A204.1 (cell line): Measurements from ENCODE around the gene BNIP2.
"Not testable (repeated sequence)": the region's sequence is repeated elsewhere in the genome, so short reads cannot be mapped to it uniquely, and the experiment has no call there.

Experiments
- FAIRE-seq: peaks from 2 replicates; lab custom pipeline; 2012; peaks lifted over from hg19 to GRCh38; lab: Jason Lieb, UNC

BNIP2 gene

GRCh38 chr15:59688782-59689625, at the start of gene BNIP2:
Gene BNIP2 (minus strand): TSS chr15:59689320. CDS start chr15:59682457, 6,863 bp downstream.
- peak; percentile 92 for FAIRE-seq

- FAIRE-seq = no peak
Observed at GRCh38 chr15:59738676-59739075, 49.6 kb upstream of the BNIP2 start.

DNA sequence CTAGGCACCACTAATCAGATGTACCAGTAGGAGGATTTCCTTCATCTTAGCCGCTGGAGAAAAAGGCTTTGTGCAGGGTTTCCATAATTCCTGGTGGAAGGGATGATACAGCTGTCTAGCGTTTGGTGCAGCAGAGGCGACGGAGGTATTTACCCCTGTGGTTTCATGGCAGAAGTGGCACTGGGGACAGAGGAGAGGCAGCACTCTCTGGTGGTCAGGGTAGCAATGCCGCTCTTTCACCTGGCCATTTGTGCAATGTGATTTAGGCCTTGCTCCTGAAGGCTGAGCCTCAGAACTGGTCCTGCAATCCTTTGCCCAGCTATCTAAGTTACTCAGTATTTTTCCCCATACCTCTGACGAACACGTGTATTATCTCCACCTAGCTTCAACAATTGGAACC, 47.1 kb upstream of the BNIP2 start:
- no peak for FAIRE-seq

DNA sequence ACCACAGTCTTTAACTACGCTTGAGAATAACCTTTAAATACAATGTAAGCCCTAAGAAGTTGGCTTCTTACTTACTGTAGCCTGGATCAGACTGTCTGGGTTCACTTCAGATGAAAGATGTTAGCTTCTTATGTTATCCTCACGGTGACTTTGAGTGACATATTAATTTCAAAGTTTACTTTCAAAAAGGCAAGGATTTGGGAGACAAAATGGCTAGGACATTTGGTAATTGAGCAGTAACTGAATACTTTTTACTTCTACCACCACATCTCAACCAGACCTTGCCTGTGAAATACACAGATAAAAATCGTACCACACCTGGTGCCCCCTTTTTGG, 36.0 kb upstream of the BNIP2 start:
- FAIRE-seq = no peak

GRCh38 chr15:59723687-59724346, 34.7 kb upstream of the BNIP2 start:
- FAIRE-seq = no peak

- no peak for FAIRE-seq
Observed at GRCh38 chr15:59722476-59722875, 33.4 kb upstream of the BNIP2 start.

GRCh38 chr15:59722037-59722436, 32.9 kb upstream of the BNIP2 start:
- FAIRE-seq = no peak

- FAIRE-seq = no peak
Observed at GRCh38 chr15:59721411-59721810, 32.3 kb upstream of the BNIP2 start.

DNA sequence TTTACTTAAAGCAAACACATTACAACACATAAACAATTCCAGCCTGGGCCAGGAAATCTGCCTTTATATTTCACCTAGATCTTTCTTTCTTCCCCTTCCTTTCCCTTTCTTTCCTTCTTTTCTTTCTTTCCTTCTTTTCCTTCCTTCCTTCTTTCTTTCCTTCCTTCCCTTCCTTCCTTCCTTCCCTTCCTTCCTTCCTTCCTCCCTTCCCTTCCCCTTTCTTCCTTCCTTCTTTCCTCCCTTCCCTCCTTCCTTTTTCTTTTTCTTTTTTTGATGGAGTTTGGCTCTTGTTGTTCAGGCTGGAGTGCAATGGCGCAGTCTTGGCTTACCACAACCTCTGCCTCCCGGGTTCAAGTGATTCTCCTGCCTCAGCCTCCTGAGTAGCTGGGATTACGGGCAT, 24.1 kb upstream of the BNIP2 start:
- FAIRE-seq = no peak

DNA sequence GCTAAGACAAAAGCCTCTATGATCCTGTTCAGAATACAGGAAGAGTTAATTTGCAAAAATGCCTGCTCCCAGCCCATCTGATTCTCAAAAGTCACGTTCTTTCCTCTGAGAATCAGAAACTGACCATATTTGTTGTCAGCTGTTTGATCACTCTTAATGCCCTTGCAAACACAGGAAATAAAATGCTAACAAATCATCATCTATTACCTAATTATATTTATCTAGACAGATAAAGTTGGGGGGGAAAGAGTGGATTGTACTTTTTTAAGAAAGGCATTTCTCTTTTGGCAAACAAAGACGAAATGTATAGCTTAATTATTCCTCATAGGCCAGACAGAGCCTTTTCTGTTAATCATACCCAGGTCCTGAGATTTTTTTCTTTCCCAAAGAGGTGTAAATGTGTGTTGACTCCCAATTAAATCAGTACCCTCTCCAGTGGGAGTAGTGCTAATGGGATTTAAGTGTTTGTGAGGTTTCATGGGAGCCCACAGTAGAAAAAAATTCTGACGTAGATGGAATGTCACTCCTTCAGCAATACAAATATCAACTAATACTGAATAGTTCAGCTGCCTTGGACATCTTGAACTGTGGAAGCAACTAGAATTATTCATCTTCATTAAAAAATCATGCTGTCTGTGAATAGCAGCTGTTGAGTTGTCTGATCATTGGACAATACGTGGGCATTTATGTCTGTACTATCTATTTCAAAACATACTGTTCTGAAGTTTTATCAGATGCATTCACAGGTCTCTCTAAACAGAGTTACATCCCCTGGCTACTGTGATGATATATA, 22.5 kb upstream of the BNIP2 start:
- FAIRE-seq = no peak

- FAIRE-seq = no peak
Observed at GRCh38 chr15:59707619-59708018, 18.5 kb upstream of the BNIP2 start.

DNA sequence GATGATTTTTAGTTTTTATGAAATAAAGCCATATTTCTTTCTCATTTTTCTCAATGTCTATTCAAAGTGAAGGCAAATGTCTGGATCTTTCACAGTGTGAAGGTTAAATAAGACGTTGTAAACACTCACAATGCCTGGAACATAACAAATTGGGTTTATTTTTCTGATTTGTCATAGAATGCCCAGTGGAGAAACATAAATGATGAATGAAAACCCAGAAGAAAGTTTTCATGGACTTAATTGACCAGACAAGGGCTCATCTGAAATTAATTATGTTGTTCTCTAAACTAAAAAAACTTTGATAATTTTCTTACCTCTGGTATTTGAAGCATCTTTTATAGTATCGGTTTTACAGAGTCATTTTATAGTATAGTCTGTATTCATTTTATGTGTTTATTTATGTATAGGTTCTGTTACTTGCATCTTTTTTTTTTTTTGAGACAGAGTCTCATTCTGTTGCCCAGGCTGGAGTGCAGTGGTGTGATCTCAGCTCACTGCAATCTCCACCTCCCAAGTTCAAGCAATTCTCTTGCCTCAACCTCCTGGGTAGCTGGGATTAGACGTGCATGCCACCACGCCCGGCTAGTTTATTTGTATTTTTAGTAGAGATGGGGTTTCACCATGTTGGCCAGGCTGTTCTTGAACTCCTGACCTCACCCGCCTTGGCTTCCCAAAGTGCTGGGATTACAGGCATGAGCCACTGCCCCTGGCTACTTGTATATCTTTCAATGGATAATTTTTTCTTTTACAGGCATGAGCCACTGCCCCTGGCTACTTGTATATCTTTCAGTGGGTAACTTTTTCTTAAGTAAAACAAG, 15.1 kb upstream of the BNIP2 start:
- FAIRE-seq = no peak

- no peak for FAIRE-seq
Observed at GRCh38 chr15:59702351-59702750, 13.2 kb upstream of the BNIP2 start.

- no peak for FAIRE-seq
Observed at GRCh38 chr15:59701880-59702279, 12.8 kb upstream of the BNIP2 start.

DNA sequence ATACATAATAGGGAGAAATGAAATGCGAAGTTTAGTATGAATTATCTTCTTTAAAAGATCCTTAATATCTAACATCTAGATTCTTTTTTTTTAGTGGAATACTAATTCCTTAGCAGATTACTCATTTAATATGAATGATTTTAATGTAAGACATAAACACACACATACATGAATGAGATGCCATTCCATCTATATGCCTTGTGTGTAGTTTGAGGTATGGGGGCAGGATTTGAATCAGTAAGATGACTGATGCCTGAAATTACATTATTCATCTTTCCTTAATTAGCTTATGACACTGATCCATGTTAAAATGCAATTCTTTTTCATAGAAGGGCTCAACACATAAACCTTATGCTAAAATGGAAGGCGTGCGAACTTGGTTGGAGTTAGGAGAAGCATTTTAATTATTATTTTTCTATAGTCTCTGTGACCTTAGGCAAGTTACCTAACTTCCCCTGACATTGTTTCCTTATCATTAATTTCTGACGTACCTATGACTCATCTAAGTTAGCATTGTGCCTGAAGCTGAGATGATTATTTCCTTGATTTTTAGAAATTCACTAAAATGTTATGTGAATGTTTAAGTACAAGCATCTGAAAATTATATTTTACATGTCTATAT, 10.8 kb upstream of the BNIP2 start:
- no peak for FAIRE-seq

DNA sequence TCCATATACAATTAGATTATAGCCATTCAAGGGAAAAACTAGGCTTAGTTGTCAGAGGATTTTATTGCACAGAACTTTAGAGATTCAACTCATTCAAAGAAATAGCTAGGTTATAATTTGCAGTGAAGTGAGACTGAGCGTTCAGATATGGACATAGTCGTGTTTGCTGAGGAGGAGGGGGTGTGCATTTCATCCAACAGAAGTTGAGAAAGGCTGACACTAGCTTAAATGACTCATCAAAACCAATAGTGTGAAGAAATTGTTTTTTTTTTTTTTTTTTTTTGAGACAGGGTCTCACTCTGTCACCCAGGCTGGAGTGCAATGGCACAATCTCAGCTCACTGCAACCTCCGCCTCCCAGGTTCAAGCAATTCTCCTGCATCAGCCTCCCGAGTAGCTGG, 8.9 kb upstream of the BNIP2 start:
- FAIRE-seq = not testable (repeated sequence)

DNA sequence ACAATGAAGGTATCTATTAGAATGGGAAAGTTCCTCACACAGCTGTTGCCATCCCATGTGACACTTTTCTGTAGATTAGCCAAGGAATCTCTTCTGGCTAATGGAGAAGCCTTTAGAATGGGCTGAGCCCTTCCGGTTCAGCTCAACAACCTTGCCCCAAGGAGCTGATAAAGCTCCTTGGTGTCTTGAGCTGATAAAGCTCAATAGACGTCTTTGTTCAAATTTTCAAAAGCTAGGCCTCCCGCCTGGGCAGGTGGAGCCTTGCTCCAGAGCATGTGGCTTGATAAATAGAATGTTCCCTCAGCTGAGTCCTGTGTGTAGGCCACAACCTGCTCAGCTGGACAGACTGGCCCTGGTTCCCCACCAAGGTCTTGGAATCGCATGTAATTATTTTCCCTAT, 7.2 kb upstream of the BNIP2 start:
- no peak for FAIRE-seq

- FAIRE-seq = no peak
Observed at GRCh38 chr15:59694779-59695178, 5.7 kb upstream of the BNIP2 start.

- peak; percentile 95 for FAIRE-seq
Observed at GRCh38 chr15:59691194-59691805, 2.2 kb upstream of the BNIP2 start.

DNA sequence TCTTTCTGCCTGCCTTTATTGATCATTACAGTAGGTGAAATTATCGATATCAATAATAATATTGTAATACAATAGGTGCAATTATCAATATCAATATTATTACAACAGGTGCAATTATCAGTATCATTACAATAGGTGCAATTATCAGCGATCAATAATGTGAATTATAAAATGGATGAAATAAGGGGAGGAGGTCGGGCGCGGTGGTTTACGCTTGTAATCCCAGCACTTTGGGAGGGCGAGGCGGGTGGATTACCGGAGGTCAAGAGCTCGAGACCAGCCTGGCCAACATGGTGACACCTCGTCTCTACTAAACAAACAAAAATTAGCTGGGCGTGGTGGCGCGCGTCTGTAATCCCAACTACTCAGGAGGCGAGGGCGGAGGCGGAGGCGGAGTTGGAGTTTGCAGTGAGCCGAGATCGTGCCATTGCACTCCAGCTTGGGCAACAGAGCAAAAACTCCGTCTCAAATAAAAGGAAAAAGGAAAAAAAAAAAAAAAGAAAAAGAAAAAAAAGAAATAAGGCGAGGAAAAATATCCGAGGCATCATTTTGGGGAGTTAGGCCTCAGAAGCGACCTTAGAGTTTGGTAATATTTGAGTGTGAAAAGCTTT, 611 bp upstream of the BNIP2 start:
- FAIRE-seq = no peak

DNA sequence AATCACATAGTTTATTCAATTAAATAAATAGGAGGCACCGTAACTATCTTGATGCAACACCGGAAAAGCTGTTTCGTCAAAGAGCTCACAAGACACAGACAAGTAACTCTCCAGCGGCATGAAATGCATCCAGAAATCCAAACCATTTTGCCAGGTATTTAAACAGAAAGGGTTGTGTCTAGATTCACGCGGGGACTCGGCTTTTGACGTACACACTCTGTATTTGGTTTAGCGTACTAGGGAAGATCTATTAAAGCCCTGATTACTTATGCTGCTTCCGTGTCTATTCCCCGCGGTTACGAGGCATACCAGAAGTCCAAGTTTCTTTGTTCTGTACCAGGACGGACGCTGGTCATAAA, 718 bp downstream of the BNIP2 start:
- no peak for FAIRE-seq
